Fibroblast of skin of right quadriceps (primary cell): ENCODE measurements around the gene STYXL1.

Experiments used
- DNase-seq: peaks from one replicate; pipeline ENCODE4 v3.0.0-alpha.2; 2013

STYXL1 gene

DNA sequence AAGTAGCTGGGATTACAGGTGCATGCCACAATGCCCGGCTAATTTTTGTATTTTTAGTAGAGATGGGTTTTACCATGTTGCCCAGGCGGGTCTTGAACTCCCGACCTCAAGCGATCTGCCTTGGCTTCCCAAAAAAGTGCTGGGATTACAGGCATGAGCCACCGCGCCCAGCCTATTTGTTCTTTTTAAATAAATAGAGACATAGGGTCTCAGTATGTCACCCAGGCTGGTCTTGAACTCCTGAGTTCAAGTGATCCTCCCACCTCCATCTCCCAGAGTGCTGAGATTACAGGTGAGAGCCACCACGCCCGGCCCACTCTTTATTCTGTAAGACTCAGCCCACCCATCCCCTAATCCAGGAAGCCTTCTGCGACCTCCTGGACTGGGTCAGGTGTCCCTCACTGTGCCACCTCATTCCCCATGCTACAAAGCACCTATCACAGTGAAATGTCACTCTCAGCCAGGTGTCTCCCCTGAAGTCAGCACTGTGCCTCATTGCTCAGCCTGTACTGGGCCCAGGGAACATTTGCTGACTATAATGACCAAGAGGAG lies 56.2 kb downstream of the STYXL1 start:
- no peak for DNase-seq

DNA sequence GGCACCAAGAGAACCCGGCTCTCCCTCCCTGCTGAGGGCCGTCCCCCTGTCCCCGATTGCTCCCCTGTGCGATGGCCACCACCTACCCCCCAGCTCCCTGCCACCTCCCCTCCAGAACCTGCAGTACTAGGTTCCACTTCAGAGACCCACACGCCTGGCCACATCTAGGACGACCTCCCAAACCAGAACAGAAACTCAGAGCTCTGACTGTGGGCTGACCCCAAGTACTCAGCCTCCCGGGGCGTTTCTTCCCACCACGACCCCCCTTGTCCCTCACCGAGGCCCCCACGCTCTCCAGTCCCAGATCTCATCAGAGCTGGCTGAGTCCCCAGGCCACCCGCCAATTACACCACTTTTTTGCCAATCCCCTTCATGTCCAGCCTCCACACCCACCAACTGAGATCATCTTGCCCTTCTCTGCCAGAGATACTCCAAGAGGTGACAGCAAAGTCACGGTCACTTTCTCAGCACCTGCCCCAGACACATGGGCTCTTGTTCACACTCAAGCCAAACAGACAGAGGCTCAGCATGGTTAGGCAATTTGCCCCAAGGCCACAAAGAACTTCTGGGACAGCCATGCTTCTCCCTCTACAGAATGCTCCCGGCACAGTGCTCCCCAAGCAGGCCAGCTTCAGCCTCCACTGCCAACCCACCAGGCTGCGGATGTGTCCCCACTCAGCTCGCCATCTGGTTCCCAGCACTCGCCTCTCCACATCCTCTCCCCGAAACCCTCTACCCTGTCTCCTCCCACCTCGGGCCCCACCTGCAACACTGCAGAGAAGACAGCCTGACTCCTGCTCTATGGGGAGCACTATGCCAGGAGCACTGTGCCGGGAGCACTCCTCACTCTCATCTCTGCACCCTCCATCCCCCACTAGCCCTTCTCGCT lies 58.1 kb downstream of the STYXL1 start:
- DNase-seq, result no peak

DNA sequence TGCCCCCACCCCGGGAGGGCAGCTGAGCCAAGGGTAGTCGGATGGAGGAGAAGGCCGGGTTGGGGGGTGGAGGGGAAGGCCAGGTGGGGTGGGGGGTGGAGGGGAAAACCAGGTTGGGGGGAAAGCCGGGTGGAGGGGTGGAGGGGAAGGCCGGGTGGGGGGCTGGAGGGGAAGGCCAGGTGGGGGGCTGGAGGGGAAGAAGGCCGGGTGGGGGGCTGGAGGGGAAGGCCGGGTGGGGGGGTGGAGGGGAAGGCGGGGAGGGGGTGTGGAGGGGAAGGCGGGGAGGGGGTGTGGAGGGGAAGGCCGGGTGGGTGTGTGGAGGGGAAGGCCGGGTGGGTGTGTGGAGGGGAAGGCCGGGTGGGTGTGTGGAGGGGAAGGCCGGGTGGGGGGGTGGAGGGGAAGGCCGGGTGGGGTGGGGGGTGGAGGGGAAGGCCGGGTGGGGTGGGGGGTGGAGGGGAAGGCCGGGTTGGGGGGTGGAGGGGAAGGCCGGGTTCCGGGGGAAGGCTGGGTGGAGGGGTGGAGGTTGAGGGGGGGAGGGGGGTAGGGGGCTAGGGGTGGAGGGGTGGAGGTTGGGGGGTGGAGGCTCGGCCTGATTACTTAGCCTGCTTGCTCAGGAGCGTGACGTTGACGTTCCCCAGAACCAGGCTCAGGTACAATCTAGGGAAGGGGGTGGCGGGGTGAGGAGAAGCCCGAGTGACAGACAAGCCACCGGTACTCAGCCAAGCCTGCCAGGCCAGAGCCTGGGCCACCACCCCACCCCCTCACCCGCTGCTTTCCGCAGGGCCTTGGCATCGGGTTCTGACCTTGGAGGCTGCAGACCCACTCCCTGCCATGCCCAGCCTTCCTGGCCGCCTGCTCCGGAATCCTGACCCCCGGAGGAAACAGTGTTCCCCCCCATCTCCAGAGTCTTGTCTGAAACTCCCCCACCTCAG lies 59.0 kb downstream of the STYXL1 start:
- no peak for DNase-seq

DNA sequence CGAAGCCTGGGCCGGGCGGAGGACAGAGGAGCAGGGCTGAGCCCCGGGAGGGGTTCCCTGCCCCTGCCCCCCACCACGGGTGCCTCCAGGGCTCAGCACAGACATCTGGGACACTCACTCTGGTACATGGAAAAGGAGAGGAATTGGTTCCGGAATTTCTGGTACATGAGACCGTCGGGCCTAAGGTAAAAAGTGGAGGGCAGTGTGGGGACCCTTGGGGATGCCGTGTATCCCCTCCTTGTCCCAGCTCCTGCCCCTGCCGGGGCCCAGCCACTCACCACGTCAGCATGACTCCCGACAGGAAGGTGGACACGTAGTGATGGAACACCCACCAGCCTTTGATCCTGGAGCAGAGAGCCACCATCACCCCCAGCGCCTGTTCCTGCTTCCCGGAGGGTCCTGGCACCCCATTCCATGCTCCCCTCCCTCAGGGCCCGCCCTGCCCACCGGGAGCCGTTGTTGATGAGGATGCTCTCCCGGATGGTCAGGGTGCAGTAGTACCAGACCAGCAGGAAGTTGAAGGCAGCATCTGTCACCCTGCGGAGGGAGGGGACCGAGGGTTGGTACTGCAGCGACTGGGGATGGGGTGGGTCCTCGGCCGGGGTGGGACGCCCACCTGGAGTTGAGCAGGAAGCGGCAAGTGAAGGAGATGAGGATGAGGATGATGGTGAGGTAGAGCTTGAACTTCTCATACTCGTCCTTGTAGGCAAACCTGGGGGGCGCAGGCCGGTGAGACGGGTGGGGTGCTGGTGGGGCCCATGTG lies 59.8 kb downstream of the STYXL1 start:
- DNase-seq, result no peak

DNA sequence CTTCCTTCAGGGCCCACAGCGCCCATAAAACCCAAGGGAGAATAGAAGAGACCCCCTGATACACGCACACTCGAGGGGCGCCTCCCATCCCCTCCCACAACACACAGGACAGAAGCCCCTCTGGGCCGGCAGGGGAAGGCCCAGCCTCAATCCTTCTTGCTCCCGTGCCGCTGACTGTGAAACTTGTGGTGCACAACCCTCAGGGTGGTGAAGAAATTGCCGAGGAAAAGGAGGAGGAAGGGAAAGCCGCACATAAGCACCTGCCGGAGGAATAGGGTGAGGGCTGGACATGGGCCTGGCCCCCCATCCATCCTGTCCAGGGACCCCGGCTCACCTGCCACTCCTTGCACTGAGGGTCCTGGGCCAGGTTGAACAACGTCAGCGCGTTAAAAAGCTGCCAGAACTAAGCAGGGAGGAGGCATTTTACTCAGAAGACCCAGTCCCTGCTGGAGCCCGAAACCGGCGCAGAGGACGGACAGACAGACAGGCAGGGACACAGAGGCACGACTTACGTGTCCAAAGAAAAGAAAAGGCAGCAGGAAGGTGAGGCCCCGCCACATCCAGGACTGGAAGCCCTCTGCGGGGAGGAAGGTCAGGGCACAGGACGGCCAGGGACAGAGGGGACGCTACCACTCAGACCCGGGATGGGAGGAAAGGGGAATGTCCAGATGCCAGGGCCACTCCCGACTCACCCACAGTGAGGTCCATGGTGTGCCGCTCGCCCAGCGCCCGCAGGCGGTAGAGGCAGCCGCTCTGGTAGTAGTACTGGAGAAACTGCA lies 60.6 kb downstream of the STYXL1 start:
- no peak for DNase-seq

DNA sequence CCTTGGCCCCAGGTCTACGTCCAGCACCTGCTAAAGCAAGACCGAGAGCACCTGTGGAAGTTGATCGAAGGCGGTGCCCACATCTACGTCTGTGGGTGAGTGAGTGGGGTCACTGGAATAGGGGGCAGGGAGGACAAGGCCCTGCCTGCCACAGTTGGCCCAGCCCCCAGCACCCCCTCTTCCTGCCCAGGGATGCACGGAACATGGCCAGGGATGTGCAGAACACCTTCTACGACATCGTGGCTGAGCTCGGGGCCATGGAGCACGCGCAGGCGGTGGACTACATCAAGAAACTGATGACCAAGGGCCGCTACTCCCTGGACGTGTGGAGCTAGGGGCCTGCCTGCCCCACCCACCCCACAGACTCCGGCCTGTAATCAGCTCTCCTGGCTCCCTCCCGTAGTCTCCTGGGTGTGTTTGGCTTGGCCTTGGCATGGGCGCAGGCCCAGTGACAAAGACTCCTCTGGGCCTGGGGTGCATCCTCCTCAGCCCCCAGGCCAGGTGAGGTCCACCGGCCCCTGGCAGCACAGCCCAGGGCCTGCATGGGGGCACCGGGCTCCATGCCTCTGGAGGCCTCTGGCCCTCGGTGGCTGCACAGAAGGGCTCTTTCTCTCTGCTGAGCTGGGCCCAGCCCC lies 61.5 kb downstream of the STYXL1 start:
- DNase-seq, result no peak

DNA sequence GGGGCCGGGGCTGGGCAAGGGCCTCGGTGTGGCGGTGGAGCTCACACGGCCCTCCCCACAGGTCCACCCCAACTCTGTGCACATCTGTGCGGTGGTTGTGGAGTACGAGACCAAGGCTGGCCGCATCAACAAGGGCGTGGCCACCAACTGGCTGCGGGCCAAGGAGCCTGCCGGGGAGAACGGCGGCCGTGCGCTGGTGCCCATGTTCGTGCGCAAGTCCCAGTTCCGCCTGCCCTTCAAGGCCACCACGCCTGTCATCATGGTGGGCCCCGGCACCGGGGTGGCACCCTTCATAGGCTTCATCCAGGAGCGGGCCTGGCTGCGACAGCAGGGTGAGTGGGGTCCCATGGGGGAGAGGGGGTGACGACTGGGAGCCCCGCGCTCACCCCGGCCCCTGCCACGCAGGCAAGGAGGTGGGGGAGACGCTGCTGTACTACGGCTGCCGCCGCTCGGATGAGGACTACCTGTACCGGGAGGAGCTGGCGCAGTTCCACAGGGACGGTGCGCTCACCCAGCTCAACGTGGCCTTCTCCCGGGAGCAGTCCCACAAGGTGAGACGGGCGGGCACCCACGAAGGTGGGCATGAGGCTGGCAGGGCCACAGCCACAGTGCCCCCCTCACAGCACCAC lies 62.2 kb downstream of the STYXL1 start:
- no peak for DNase-seq

DNA sequence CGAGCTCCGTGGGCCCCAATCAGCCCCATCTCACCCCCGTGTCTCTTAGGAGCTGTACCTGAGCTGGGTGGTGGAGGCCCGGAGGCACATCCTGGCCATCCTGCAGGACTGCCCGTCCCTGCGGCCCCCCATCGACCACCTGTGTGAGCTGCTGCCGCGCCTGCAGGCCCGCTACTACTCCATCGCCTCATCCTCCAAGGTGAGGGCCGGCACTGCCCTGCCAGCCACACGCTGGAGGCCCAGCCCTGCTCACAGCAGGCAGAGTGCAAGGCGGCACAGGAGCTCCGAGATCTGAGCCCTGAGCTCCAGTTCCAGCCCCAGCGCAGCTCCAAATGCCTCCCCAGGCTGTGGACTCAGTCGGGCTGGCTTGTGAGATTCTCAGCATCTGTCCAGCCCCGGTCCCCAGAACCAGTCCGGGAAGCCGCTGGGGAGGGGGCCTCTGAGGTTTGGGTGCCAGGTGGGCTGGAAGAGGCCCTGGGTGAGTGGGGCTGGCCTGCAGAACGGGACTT lies 62.7 kb downstream of the STYXL1 start:
- no peak for DNase-seq

DNA sequence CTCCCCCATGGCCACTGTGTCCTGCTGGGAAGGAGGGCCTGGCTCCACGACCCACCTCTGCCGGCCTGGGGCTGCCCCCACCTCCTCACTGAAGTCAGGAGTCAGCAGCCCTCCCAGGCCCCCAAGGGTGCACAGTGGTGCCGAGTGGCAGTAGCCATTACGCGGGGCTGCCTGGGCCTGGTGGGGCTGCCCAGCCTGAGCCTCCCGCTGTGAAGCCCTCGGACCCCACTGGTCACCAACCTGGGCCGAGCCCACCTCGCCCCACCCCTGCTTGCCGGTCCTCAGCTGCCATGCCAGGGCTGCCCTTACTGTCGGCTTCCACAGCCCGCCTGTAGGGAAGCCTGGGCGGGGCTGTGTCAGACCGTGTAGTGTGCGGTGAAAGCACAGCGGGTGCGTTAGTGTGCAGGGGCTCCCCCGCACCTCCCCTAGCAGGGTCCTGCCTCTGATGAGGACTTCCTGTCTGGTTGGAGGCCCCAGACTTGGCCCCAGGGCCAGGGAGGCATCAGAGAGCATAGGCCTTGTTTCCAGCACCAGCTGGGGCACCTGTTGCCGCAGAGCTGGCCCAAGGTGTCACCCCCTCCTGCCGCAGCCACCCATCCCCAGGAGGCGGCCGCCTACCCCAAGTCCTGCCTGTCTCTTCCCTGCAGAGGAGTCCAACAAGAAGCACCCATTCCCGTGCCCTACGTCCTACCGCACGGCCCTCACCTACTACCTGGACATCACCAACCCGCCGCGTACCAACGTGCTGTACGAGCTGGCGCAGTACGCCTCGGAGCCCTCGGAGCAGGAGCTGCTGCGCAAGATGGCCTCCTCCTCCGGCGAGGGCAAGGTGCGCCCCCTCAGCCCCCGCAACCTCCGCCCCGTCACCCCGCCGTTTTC lies 63.4 kb downstream of the STYXL1 start:
- no peak for DNase-seq

DNA sequence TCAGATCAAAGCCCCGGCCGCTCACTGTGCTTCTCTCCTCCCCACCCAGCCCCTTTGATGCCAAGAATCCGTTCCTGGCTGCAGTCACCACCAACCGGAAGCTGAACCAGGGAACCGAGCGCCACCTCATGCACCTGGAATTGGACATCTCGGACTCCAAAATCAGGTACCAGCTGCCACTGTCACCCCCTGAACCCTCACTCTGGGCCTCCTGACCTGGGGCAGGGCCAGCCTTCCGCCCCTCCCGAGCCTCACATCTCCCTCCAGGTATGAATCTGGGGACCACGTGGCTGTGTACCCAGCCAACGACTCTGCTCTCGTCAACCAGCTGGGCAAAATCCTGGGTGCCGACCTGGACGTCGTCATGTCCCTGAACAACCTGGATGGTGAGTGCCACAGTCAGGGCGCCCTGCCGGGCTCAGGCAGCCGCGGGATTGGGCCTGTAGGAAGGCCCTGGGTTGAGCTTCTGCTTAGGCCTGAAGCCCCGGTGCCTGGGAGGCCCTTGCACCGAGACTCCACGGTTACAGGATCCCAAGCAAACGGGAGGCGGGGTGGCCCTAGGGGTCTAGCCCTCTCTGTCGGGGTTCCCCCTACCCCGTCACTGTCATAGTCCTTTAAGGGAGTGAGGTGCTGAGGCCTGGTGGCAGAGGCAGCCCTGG lies 64.2 kb downstream of the STYXL1 start:
- no peak for DNase-seq

DNA sequence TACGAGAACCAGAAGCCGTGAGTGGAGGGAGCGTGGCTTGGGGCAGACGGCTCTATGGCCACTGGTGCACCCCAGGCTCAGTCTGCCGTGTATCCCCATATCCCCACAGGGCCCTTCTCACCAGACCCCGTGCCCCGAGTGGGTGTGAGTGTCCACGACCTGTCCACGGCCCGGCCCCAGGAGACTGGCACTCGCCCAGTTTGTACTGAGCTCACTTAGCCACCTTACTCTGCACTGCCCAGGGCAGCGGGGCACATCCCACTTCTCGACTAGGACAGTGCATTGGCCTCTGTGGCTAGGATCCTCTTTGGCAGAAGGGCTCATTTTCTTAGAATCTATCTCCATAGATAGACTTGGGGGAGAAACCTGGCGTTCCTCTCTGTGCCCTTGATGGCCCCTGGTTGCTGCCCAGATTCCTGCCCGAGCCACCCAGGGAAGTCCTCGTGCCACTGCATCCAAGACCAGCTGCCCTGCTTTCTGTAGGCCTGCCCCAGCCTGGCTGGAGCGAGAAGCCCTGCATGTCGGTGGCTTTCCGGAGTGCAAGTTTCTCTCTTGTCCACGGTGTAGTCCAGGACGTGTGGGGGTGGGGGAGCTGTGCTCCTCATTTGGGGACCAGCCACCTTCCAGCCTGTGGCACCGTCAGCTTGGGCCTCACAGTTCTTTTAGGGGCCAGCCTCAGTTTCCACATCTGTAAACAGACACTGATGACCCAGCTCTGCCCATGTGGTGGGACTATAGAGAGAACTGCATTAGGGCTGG lies 65.3 kb downstream of the STYXL1 start:
- DNase-seq, result no peak

DNA sequence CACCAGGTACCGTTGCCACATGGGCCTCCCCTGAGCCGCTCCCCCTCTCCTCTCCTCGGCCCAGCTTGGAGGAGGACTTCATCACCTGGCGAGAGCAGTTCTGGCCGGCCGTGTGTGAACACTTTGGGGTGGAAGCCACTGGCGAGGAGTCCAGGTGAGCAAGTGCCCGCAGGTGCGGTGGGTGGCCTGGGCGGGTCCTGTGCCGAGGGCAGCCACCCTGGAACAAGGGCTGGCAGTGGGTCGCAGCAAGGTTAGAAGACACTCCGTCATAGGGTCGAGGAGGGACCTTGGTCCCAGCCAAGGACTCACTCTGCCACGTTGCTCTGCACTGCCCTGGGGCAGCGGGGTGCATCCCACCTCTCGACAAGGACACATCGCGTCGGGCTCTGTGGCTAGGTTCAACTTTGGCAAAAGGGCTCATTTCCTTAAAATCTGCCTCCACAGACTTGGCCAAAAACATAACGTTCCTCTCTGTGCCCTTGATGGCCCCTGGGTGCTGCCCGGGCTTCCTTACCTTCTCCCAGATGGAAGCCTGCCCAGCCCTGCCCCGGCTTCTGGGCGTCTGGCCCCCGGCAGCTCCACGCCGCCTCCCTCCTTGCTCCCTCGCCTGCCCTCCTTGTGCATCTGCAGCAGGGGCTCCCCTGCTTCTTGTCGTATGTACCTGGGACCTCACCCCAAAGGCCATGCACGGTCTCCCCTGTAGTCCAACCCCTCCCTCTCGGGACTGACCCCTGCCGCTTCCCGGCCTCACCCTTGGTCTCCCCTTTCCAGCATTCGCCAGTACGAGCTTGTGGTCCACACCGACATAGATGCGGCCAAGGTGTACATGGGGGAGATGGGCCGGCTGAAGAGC lies 66.1 kb downstream of the STYXL1 start:
- DNase-seq, result no peak

DNA sequence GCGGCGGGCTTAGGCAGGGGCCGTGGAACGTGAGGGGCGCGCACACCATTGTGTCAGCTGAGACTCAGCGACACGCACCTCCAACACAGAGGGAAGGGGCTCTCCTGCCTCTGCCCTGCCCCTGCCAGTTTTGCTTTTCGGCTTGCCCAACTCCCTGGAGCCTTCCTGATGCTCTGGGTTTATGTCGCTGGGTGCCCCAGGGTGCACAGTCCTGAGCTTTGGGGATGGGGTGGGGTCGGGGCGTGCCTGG lies 66.7 kb downstream of the STYXL1 start:
- no peak for DNase-seq

DNA sequence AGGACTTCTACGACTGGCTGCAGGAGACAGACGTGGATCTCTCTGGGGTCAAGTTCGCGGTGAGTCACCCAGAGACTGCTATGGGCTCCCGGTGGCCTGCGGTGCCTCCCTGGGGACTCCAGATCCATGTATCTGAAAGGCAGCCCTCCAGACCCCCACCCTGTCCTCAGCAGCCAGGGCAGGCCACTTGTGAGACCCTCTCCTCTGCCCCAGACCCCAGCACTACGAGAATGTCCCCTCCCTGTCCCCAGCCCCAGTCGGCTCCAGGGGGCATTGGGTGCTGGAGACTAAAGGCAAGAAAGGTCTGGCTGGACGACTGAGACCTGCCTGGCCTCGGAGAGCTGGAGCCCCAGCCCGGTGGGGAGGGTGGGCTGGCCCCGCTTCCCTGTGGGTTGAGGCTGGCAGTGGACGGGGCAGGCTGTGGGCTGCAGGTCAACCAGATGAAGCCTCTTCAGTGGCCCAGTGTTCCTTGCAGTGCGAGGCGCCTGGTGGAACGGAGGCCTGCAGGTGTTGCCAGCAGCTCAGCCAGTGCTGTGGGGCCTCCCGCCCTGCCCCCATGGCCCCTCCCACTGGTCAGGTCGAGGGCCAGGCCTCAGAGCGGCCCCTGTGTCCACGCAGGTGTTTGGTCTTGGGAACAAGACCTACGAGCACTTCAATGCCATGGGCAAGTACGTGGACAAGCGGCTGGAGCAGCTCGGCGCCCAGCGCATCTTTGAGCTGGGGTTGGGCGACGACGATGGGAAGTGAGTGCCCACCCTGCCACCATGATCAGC lies 67.2 kb downstream of the STYXL1 start:
- no peak for DNase-seq

DNA sequence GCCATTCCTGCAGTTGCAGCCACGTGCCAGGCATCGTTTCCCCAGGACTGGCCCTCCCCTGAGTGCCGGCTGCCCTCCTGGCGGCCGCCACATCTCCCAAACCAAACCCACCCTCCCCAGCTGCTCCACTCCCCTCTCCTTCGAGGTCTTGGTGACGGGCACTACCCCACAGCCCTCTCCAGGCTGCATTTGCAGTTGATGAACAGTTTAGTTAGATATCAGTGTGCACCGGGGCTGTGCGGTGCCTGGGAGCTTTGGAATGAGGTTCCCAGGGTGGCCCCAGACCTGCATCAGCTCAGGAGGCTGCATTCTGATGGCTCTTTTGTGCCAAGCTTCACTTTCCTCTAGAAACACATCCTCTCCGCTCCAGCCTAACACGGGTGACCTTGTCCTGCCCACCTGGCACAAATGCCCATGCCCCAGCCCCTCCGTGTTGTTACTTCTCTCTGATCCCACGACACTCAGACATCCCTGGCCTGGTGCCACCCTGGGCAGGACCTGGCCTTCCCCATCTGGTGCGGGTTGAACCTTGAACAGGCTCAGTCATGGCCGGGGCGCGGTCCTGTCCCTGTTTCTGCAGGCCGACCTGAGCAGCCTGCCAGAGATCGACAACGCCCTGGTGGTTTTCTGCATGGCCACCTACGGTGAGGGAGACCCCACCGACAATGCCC lies 67.9 kb downstream of the STYXL1 start:
- DNase-seq, result no peak

DNA sequence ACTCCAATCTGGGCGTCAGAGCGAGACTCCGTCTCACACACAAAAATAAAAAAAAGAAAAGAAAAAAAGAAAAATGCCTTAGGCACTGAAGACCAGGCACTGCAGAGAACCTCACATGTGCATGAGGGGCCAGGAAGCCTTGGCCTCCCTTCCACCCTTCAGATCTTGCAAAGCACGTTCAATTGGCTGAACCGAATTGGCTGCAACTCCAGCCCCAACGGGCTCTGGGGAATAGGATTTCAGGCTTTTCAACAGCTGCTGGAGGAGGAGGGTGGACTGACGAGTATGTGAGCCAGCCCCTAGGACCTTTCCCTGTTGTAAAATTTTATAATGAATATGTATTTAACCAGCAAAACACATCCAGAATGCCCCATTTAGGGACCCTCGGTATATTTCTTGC lies 70.1 kb downstream of the STYXL1 start:
- peak; percentile 32 for DNase-seq
